Measurements from ENCODE around the gene ANGPTL3.

Gene ANGPTL3

GRCh38 chr1:62588000-62588399, 9.3 kb upstream of the ANGPTL3 start:
- DNase-seq (ENCODE audit: low read depth): peak; percentile 1
- H3K4me3 ChIP-seq (ENCODE audit: control insufficient read depth, low read depth, low read length): no peak overlapping the region
- no peak for TF ChIP-seq CTCF (conservative IDR thresholded peaks at IDR 0.05; ENCODE audit: control insufficient read depth, insufficient read depth, low read depth, low read length)

- no peak for TF ChIP-seq CTCF (conservative IDR thresholded peaks at IDR 0.05; ENCODE audit: control insufficient read depth, insufficient read depth, low read depth, low read length)
- no peak overlapping the region for H3K4me3 ChIP-seq (ENCODE audit: control insufficient read depth, low read depth, low read length)
- peak; percentile 31 for DNase-seq (ENCODE audit: low read depth)
These were observed 8.0 kb upstream of the ANGPTL3 start for GRCh38 chr1:62589321-62589720.

- no peak overlapping the region for H3K4me3 ChIP-seq (ENCODE audit: control insufficient read depth, low read depth, low read length)
- DNase-seq (ENCODE audit: low read depth): no peak
- no peak for TF ChIP-seq CTCF (conservative IDR thresholded peaks at IDR 0.05; ENCODE audit: control insufficient read depth, insufficient read depth, low read depth, low read length)
These were observed 6.9 kb upstream of the ANGPTL3 start for GRCh38 chr1:62590255-62590969.

- H3K4me3 ChIP-seq (ENCODE audit: control insufficient read depth, low read depth, low read length): no peak overlapping the region
- no peak for DNase-seq (ENCODE audit: low read depth)
- no peak for TF ChIP-seq CTCF (conservative IDR thresholded peaks at IDR 0.05; ENCODE audit: control insufficient read depth, insufficient read depth, low read depth, low read length)
These were observed 6.4 kb upstream of the ANGPTL3 start for GRCh38 chr1:62590970-62591368.

- no peak overlapping the region for H3K4me3 ChIP-seq (ENCODE audit: control insufficient read depth, low read depth, low read length)
- TF ChIP-seq CTCF (conservative IDR thresholded peaks at IDR 0.05; ENCODE audit: control insufficient read depth, insufficient read depth, low read depth, low read length): no peak
- no peak for DNase-seq (ENCODE audit: low read depth)
These were observed 3.4 kb upstream of the ANGPTL3 start for GRCh38 chr1:62593825-62594394.

- TF ChIP-seq CTCF (conservative IDR thresholded peaks at IDR 0.05; ENCODE audit: control insufficient read depth, insufficient read depth, low read depth, low read length): no peak
- H3K4me3 ChIP-seq (ENCODE audit: control insufficient read depth, low read depth, low read length): no peak overlapping the region
- DNase-seq (ENCODE audit: low read depth): no peak
These were observed 1.7 kb upstream of the ANGPTL3 start for GRCh38 chr1:62595647-62596046.

Data from fibroblast of mammary gland (primary cell).